ENCODE measurements around the gene BICD1. TPM values are rescaled to one million over a fixed set of nuclear protein-coding genes. Genes with fewer than 3 reads are reported as not detected.

BICD1 gene
- total RNA-seq, 1 experiment from 2014 or later, result 9.2 TPM

GRCh38 chr12:32131666-32132065 lies 25.0 kb downstream of the BICD1 start:
- Histone ChIP-seq H3K27me3 (ENCODE audit: low read length) (no peaks in the 10 kb centered on the region), H3F3A (ENCODE audit: low read length, unreplicated experiment) (peaks cover 4% of the 10 kb centered on the region), H3K4me1 (ENCODE audit: insufficient read depth, low read length) (peaks cover 16% of the 10 kb centered on the region), H3K4me3 (ENCODE audit: low read length) (no peak overlapping the region), H3K4me2 (ENCODE audit: low read length) (no peak overlapping the region), H3K9me2 (replicated peaks; ENCODE audit: low read length) (no peaks in the 10 kb centered on the region), H3K9me3 (ENCODE audit: low read length) (no peaks in the 10 kb centered on the region), H3K79me2 (ENCODE audit: low read length) (peaks cover 25% of the 10 kb centered on the region), H3K36me3 (ENCODE audit: low read depth, low read length) (no peaks in the 10 kb centered on the region), H3K27ac (ENCODE audit: low read length) (no peak overlapping the region), H3K9ac (ENCODE audit: low read length) (no peak overlapping the region), H2AFZ (ENCODE audit: low read length) (no peak overlapping the region), H4K20me1 (ENCODE audit: low read length) (no peaks in the 10 kb centered on the region)
- TF ChIP-seq CTCF (conservative IDR thresholded peaks at IDR 0.05; ENCODE audit: low read depth, low read length) (no peak), EZH2phosphoT487 (IDR thresholded peaks at IDR 0.05; ENCODE audit: borderline replicate concordance, low read length) (no peak), EZH2 (IDR thresholded peaks at IDR 0.05; ENCODE audit: low read length, unreplicated experiment) (no peak)
- DNase-seq (no peak), ATAC-seq (no peak)
- no TSS peak for BruUV-seq (replicated peaks)
- ChIA-PET CTCF (no interaction called here), POLR2A (ENCODE audit: unreplicated experiment) (no interaction called here)
- intact Hi-C loops (cut with micrococcal nuclease), result no loop called here

- H3K79me2 ChIP-seq (ENCODE audit: low read length), result peaks cover 16% of the 10 kb centered on the region
- peak overlapping the region; percentile 39; the same call in 1 of the 2 replicates for H3K27ac ChIP-seq (ENCODE audit: low read length)
- H3K9ac ChIP-seq (ENCODE audit: low read length), result no peak overlapping the region
- H3F3A ChIP-seq (ENCODE audit: low read length, unreplicated experiment), result peaks cover 4% of the 10 kb centered on the region
- no peaks in the 10 kb centered on the region for H3K9me3 ChIP-seq (ENCODE audit: low read length)
- CTCF ChIA-PET, result interaction anchor here (0.5 to 0.7 kb wide), 2 partner anchors 29 to 123 kb away, joined by 3 to 4 read pairs; no protein-coding TSS in a partner anchor
- TF ChIP-seq EZH2 (IDR thresholded peaks at IDR 0.05; ENCODE audit: low read length, unreplicated experiment) (no peak), CTCF (conservative IDR thresholded peaks at IDR 0.05; ENCODE audit: low read depth, low read length) (no peak), EZH2phosphoT487 (IDR thresholded peaks at IDR 0.05; ENCODE audit: borderline replicate concordance, low read length) (no peak)
- ATAC-seq (peak; percentile 95), DNase-seq (peak; percentile 84)
- intact Hi-C loops (cut with micrococcal nuclease), result loop anchor here (2.0 kb wide), 1 partner anchor 27 kb away; the partner anchor contains the start of gene BICD1
- POLR2A ChIA-PET (ENCODE audit: unreplicated experiment), result no interaction called here
- BruUV-seq (replicated peaks), result no TSS peak
- H3K4me3 ChIP-seq (ENCODE audit: low read length), result peak overlapping the region; percentile 32; the same call in 1 of the 2 replicates
- H3K4me1 ChIP-seq (ENCODE audit: insufficient read depth, low read length), result peaks cover 8% of the 10 kb centered on the region
- H3K36me3 ChIP-seq (ENCODE audit: low read depth, low read length), result no peaks in the 10 kb centered on the region
- no peaks in the 10 kb centered on the region for H3K27me3 ChIP-seq (ENCODE audit: low read length)
- H3K4me2 ChIP-seq (ENCODE audit: low read length), result peak overlapping the region; percentile 64
- H2AFZ ChIP-seq (ENCODE audit: low read length), result no peak overlapping the region
- no peaks in the 10 kb centered on the region for H3K9me2 ChIP-seq (replicated peaks; ENCODE audit: low read length)
- H4K20me1 ChIP-seq (ENCODE audit: low read length), result no peaks in the 10 kb centered on the region
These were observed 27.6 kb downstream of the BICD1 start for GRCh38 chr12:32134101-32134888.

GRCh38 chr12:32135967-32136366 lies 29.3 kb downstream of the BICD1 start:
- Histone ChIP-seq H3K79me2 (ENCODE audit: low read length) (peaks cover 23% of the 10 kb centered on the region), H3K4me2 (ENCODE audit: low read length) (no peak overlapping the region), H3K9ac (ENCODE audit: low read length) (no peak overlapping the region), H3K4me3 (ENCODE audit: low read length) (no peak overlapping the region), H3K27me3 (ENCODE audit: low read length) (no peaks in the 10 kb centered on the region), H3K4me1 (ENCODE audit: insufficient read depth, low read length) (peaks cover 8% of the 10 kb centered on the region), H3K9me3 (ENCODE audit: low read length) (no peaks in the 10 kb centered on the region), H3K27ac (ENCODE audit: low read length) (no peak overlapping the region), H3K9me2 (replicated peaks; ENCODE audit: low read length) (no peaks in the 10 kb centered on the region), H3F3A (ENCODE audit: low read length, unreplicated experiment) (peaks cover 4% of the 10 kb centered on the region), H4K20me1 (ENCODE audit: low read length) (no peaks in the 10 kb centered on the region), H3K36me3 (ENCODE audit: low read depth, low read length) (no peaks in the 10 kb centered on the region), H2AFZ (ENCODE audit: low read length) (no peak overlapping the region)
- POLR2A ChIA-PET (ENCODE audit: unreplicated experiment), result no interaction called here
- no peak for TF ChIP-seq CTCF (conservative IDR thresholded peaks at IDR 0.05; ENCODE audit: low read depth, low read length)
- TF ChIP-seq EZH2phosphoT487 (IDR thresholded peaks at IDR 0.05; ENCODE audit: borderline replicate concordance, low read length), result no peak
- TF ChIP-seq EZH2 (IDR thresholded peaks at IDR 0.05; ENCODE audit: low read length, unreplicated experiment), result no peak
- DNase-seq (no peak), ATAC-seq (peak; percentile 35)
- CTCF ChIA-PET, result interaction anchor here (0.5 kb wide), 1 partner anchor 25 kb away, joined by 3 read pairs; no protein-coding TSS in a partner anchor
- no TSS peak for BruUV-seq (replicated peaks)
- intact Hi-C loops (cut with micrococcal nuclease), result loop anchor here (2.0 kb wide), 1 partner anchor 29 kb away; the partner anchor contains the start of gene BICD1
